Nucleus accumbens (tissue), 56 donors: ENCODE results near the gene SMAD3.
"Not testable (repeated sequence)": the region's sequence is repeated elsewhere in the genome, so short reads cannot be mapped to it uniquely, and the experiment has no call there.

Source experiments
- DNase-seq, 56 donors: peaks; one replicate each; lab custom pipeline; 2025; lab: John Stamatoyannopoulos, UW

SMAD3 gene

DNA sequence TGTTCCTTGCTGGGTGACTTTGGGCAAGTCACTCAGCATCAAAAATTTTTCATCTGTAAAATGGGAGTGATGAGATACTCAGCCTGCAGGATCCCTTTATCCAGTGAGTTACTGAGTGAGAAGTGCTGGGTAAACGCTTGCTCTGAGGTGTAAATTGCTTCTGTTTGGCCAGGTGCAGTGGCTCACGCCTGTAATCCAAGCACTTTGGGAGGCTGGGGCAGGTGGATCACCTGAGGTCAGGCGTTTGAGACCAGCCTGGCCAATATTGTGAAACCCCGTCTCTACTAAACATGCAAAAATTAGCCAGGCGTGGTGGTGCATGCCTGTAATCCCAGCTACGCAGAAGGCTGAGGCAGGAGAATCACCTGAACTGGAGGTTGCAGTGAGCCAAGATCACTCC lies 87.6 kb downstream of the SMAD3 start:
- not testable (repeated sequence) for DNase-seq

DNA sequence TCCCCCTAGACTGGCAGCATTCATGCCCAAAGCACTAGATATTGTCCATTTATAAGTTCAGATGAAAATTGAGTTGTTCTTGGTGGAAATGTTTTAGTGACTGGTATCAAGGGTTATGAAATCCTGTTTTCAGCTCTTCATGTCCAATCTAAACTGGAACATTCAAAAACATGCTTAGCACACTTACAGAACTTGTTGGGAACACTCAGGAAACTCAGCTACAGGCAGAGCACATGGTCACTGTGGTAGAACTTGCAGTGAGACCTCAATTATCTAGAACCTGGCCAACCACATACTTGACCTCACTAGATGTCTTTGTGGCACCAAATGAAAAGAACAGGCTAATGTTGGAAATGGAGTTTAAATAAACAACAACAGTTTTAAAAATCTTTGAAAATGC lies 88.8 kb downstream of the SMAD3 start:
- DNase-seq: no peak

DNA sequence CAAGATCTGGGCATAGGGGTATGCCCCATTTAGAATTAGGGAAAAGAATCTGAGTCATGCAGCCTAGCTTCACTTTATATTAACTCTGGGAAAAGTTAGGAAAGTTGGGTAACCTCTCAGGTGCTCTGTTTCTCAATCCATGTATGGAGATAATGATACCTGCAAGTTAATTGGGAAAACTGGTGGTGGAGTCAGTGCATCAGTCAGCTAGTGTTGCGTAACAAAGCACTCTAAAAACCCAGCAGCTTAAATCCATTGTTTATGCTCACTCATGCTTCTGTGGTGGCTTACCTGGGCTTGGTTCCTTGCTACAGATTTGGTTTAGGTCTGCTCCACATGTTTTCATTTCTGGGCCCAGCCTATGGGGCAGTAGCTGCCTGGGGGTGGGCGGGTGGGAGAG lies 91.0 kb downstream of the SMAD3 start:
- DNase-seq: no peak

DNA sequence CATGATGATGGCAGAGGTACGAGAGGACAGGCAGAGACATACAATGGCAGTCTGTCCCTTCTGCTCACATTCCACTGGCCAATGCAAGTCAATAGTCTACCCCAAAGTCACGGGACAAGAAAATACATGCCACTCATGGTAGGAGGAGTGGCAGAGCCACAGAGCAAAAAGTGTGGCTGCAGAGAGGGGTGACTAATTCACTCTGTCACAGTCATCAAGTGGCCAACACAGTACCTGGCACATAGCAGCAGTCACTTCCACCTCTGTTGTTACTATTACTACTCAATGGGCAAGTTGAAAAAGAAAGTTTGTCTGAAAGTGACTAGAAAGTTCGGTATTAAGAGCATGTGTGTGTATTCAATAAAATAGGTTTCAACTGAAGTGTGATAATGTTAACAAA lies 91.4 kb downstream of the SMAD3 start:
- DNase-seq: no peak

DNA sequence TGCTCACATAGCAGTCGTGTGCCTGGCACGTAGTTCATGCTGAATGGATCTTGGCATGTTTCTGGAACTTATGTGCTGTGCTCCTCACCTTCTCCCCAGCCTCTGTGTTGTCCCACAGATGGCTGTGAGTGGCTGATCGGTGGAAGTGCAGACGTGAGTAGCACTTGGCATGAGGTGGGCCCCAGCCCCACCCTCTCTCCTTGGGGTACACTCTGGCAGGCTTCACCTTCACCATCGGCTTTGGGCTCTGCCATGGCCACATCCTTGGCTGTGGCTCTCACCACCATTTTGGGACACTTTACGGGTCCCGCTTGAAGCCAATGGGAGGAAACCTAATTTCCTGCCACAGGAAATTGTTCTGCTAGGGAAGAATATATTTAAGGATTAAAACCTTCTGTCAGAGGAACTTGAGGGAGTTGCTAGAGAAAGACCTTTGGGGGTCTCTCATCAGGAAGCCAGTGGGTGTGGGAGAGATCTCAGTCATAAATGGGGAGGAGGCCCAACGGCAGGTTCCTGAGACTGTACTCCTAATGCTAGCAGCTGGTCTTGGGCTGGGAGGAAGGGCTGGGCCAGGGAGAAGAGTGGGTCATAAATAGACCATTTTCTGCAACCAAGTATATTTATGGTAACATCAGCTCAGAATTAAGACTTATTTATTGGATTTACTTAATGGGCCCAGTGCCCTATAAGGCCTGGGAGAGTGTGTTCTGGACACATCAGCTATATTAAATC lies 92.3 kb downstream of the SMAD3 start:
- no peak for DNase-seq

DNA sequence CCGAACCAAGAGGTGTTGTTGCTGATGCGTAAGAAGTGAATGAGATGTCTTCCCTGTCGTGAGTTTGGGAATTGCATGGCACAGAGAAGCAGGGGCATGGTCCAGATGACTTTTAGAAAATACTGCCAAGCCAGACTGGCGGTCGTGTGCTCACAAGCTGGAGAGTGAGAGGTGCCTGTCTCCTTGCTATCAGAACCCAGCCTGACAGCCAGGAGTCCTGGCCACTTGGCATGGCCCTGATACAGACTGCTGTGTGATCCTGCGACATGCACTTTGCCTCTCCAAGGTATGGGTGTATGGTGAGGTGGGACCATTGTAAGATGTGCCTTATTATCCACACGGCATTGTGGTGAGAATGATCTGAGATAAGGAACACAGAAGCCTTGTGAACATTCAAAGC lies 93.0 kb downstream of the SMAD3 start:
- DNase-seq: no peak

DNA sequence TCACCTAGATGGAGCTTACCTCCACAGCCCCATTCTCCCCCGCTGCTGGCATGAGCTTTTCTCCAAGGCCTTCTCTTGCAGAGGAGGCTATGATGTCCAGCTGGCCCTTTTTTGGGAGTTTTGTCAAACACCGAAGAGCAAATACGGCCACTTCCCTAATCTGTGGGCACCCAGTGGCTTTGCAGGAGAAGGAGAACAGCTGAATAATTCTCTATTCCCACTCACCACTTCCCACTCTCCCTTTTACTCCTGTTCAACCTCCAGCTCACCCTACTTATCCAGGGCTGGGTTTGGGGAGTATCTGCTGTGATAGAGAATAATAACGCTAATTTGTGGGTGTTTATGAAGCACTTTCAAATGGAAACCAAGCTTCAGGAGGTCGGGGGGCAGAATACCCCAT lies 96.0 kb downstream of the SMAD3 start:
- peak in 1 of 56 donors; percentile 48 for DNase-seq

DNA sequence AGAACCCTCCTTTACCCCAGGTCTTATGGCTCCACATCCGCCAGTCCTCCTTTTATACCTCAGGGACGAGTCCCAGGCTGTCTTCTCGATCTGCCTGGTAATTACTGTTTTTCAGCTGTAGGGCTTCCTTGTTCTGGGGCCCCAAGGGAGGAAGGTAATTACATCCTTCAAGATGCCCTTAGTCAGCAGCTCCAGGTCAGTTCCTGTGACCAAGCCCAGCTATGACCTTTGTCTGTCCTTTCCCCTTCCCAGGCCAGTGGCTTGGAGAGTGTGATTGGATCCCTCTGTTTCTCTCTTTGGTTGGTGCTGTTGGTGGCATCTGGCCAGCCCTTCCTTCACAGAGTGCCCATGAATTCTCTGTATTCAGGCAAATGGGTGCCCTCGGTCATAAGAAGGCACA lies 96.5 kb downstream of the SMAD3 start:
- DNase-seq: no peak

DNA sequence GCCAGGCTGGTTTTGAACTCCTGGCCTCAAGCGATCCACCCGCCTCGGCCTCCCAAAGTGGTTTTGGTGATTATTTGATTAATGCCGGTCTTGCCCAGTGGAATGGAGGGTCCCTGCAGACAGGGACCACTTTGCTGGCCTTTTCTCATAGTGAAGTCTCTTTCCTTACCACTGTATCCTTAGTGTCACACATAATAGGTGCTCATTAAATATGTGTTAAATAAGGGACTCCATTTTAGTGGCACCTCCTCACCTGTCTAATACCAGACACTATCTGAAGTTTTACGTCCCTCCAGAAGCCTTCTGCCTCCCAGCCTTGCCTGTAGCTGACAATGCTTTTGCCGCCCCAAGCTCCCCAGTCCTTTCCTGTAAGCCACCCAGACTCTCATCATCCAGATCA lies 97.8 kb downstream of the SMAD3 start:
- no peak for DNase-seq

DNA sequence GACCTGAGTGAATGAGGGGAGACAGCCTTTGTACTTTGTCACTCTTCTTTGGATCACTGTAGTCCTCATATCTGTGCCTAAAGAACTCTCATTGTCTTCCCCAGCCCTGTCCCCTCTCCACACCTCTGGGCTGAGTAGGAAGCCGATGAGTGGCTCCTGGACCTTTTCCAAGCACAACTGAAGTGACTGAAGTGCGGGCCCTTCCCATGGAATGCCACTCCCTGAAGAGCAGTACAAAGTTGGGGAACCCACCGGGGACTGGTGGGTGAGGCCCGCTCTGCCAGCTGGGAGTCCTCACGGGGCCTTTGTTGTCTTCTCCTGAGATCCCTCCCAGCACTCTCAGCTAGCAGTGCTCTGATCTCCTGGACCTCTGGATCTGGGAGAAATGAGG lies 99.0 kb downstream of the SMAD3 start:
- DNase-seq: no peak

DNA sequence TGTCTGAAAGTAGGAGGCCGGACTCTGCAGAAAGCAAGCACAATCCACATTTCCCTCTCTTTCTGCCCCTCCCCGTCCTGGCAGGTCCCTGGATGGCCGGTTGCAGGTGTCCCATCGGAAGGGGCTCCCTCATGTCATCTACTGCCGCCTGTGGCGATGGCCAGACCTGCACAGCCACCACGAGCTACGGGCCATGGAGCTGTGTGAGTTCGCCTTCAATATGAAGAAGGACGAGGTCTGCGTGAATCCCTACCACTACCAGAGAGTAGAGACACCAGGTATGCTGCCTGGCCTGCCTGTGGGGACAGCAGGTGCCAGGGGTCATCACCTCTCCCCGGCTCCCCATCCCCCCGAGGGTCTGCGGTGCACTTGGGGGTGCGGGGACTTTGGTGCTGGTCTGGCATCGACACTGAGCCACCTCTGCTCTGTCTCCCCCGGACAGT lies 99.4 kb downstream of the SMAD3 start:
- no peak for DNase-seq

DNA sequence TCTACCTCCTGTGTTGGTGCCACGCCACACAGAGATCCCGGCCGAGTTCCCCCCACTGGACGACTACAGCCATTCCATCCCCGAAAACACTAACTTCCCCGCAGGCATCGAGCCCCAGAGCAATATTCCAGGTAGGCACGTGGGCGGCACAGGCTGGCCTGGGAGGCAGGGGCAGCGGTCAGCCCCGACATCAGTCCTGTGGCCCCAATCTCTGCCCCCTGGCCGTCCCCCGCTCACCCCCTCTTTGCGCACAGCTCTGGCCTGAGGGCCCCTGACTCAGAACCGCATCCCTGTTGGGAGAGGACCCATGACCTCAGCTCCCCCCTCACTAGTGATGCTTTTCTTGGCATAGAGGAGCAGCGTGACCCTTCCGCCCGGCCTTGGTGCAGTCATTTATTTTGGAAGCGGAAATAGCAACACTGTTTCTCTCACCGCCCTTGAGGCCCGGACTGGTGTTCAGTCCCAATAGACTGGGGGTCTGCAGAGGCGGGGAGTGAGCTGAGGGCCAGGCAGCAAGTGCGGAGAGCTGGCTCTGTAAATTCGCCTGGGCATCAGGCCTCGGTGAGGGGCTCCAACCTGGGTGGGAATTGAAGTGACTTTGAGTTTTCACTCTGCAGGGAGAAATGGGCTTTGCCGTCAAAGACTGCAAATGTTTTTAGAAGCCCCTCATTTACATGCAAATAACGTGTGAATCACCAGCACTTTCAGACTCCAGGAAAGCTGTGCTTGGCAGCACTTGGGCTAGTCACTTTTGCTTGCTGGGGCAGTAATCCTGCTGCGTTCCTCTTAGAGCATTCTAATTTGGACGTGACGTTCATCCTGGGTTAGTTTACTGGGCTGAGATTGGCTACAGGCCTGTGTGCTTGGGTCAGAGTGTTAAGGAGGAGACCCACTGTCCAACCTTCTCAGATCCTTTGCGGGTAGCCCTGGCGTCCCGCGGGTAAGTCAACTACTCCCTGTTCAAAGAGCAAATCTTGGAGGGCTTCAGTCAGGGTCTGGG lies 100.2 kb downstream of the SMAD3 start:
- DNase-seq: peak in 9 of 56 donors; percentile 17 to 54 (median 38)

DNA sequence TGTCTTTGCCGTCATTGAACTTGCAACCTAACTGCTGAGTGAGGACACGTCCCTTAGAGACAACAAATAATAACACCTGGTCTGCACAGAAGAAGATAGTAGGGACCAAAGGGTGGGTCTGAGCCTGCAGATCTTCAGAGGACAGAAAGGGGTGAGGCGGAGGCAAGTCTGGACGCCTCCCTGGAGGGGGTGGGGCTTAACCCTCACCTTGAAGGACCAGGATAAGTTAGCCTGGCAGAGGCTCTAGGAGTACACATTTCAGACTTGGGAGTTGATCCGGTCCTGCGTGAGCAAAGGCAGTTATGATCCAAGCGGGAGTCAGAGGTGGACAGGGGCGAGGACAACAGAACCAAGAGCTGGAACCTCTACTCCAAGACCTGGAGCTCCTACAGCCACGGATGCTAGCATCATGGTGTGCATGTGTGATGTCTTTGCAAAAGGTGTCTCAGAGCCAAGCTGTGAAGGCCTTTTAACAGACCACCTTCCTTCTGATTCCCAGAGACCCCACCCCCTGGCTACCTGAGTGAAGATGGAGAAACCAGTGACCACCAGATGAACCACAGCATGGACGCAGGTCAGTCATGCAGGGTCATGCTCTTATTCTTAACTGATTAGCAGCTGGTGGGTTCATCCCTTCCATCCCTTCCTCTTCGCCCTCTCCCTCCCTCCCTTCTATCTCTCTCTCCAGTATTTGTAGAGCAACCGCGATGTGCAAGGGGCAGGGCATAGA lies 101.0 kb downstream of the SMAD3 start:
- DNase-seq: no peak

DNA sequence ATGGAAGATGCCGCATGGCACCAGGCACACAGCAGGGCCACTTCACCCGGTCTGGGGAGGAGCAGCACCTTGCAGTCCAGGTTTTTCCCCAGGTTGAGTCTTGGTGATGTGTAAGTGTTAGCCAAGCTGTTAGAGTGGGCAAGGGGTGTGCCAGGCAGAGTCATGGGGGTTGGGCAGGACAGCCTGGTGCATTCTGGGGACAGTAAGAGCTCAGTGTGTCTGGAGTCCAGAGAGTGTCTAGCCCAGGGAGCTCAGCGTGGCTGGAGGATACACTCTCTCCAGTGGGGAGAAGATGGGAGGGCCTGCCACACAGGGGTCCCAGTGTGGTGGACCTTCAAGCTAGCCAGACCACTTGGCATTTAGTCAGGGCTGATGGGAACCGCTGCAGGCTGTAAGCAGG lies 101.7 kb downstream of the SMAD3 start:
- no peak for DNase-seq

DNA sequence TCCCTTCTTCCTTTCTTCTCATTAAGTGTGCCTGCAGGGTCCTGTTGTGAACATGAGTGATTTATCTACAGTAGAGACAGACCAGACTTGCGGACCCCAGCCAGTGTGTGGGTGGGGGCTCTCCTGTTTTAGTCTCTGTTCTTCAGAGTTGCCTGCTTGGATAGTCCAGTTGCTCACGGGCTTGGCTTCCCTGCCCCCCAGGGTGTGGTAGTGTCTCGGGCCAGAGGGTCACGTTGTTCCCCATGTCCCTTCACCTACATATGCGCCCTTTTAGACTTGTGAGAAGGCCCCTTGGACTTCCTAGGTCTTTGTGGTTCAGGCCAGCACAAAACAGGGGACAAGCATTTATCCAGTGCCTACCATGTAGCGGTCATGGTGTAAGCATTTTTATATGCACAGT lies 103.3 kb downstream of the SMAD3 start:
- DNase-seq: no peak

DNA sequence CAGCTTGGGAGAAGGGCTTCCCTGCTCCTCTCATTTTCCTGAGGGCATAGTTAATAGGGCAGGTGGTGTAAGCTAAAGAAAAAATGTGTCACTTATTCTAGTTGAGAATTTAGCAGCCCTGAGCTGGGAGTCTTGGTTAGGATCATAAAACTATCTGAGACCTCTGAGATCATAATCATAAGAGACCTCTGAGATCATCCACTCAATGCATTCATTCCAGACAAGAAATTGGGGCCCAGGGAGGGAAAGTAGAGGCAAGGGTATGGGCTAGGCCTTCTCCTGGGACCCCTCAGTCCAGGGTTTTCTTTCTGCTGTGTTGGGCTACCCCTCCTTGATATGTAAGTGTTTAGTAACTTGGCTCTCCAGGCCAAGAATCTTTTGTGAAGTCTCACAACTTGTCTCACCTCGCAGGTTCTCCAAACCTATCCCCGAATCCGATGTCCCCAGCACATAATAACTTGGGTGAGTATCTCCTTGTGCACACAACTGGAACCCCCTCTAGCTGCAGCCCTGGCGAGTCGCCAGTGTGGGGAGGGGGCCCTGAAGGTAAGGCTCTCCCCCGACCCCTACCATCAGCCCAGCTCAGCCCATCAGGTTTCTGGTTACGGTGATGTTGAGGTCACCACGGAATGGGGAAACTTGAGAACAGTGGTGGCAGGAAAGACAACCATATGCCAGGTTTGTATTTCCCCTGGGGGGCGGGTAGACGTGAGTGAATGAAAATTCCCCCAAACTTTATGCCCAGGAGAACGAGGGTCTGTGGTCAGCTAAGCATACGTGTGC lies 104.9 kb downstream of the SMAD3 start:
- no peak for DNase-seq

DNA sequence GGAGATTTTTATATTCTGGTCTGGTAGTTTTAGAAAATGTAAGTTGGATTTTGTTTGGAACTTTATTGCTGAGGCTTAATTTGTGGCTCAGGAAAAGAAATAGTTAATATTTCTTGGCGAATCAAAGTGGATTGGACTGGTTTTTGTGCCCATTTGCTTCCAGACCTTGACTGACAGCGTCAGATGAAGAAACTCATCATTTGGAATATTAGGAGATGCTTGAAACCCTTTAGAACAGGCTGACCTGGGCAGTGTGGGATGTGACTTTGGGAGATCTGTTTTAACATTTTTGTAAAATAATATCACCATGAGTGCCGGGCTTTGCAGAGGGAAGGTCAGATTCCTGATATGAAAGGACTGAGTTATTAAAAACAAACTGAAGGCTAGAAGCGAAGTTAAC lies 106.1 kb downstream of the SMAD3 start:
- no peak for DNase-seq

DNA sequence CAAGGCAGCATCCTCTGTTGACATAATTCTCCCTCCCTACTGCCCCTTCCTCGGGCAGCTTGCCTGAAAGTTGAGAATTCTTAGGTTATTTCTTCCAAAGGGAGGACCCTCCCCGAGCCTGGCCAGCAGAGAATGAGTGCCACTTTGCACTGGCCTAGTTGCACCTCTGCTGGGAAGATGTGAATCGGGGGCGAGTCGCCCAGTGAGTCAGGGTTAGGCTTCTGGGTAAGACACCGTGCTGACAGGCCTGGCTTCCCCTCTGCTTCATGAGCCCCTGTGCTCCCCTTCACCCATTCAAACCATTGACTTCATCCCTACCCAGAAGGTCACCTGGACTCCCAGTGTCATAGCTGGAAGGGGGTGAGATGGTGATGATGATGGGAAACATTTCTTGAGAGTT lies 106.8 kb downstream of the SMAD3 start:
- DNase-seq: no peak

DNA sequence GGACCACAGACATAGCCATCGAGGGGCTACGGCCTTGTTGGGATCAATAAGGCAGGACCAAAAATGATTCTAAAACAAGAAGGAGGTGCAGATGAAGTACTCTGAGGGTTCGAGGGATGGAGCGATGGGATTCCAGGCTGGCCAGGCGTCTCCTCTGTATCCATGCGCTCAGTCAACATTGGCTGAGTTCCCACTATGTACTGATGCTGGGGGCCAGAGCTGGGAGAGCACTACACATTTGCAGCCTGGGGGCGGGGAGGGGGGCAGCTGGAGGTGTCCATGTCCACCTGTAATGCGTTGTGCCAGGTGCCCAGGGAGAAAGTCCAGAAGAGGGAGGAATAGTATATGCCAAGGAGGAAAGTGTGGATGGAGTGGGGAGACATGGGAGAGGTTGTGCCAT lies 107.6 kb downstream of the SMAD3 start:
- DNase-seq: no peak

DNA sequence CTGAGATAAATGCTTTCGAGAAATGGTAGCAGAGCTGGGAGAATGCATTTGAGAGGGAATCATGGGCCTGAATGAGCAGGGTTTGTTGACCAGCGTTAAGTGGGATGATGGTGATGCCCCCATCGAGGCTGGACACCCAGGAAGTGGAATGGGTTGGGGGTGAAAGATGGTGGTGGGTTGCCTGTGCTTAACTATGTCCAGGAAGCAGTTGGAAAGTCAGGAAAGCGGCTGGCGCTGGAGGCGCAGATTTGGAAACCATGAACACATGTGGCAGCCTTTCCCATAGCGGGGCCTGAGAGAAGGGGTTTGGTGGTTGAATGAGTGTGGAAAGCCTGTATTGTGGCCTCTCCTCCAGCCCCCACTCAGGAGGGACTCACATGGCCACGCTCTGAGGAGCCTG lies 108.4 kb downstream of the SMAD3 start:
- DNase-seq: no peak
